Sigmoid colon (tissue), 4 donors: ENCODE data around the gene NUCKS1.

Source experiments
- POLR2A ChIP-seq, 2 donors: fragments of 450-650 bp; IDR thresholded peaks; one replicate each; pipeline ENCODE4 v1.6.1; 2016; ENCODE audit warnings: antibody characterized with exemption in 2 of 2, mild to moderate bottlenecking in 2 of 2, moderate library complexity in 2 of 2
- POLR2AphosphoS5 ChIP-seq, 4 donors: sonication (generic); formaldehyde crosslinking; IDR thresholded peaks; one replicate each; pipeline ENCODE4 v1.6.1; 2017; ENCODE audit warnings: antibody characterized with exemption in 4 of 4
- TF ChIP-seq, protein P1 (sequence below), 4 experiments: fragments of 450-650 bp in 3 of 4; fragments of 200-600 bp in 1 of 4; IDR thresholded peaks; one replicate each; pipeline ENCODE4 v1.5.1; 2016 to 2019; ENCODE audit warnings: antibody characterized with exemption in 4 of 4, mild to moderate bottlenecking in 3 of 4, moderate library complexity in 2 of 4

DNA sequence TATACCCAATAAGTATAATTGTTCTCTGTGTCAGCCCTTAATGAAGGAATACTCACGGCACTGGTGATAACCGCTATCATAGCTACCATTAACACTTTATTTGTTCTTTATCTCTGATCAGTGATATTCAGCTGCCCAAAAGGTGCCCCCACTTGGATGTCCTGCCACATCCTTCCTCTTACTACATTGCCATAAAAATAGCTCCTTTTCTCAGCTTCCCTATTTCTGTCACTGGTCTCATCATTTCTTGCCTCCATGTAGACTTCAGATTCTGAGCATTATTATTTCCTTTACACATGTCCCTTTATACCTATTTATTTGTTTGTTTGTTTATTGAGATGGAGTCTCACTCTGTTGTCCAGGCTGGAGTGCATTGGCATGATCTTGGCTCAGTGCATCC lies 28.0 kb upstream of the NUCKS1 start:
- TF ChIP-seq, protein P1, sequence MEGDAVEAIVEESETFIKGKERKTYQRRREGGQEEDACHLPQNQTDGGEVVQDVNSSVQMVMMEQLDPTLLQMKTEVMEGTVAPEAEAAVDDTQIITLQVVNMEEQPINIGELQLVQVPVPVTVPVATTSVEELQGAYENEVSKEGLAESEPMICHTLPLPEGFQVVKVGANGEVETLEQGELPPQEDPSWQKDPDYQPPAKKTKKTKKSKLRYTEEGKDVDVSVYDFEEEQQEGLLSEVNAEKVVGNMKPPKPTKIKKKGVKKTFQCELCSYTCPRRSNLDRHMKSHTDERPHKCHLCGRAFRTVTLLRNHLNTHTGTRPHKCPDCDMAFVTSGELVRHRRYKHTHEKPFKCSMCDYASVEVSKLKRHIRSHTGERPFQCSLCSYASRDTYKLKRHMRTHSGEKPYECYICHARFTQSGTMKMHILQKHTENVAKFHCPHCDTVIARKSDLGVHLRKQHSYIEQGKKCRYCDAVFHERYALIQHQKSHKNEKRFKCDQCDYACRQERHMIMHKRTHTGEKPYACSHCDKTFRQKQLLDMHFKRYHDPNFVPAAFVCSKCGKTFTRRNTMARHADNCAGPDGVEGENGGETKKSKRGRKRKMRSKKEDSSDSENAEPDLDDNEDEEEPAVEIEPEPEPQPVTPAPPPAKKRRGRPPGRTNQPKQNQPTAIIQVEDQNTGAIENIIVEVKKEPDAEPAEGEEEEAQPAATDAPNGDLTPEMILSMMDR (IDR thresholded peaks at IDR 0.05), result no peak
- TF ChIP-seq POLR2A (IDR thresholded peaks at IDR 0.05), result no peak
- TF ChIP-seq POLR2AphosphoS5 (IDR thresholded peaks at IDR 0.05), result no peak
